ENCODE data around the gene ZBTB7C. TPM values are rescaled to one million over a fixed set of nuclear protein-coding genes. Genes with fewer than 3 reads are reported as not detected.

Gene ZBTB7C
- total and polyA plus RNA-seq, 9 of the 15 experiments (the other 6 are each of a cell fraction or from before 2014, with no cell fraction given): not detected

DNA sequence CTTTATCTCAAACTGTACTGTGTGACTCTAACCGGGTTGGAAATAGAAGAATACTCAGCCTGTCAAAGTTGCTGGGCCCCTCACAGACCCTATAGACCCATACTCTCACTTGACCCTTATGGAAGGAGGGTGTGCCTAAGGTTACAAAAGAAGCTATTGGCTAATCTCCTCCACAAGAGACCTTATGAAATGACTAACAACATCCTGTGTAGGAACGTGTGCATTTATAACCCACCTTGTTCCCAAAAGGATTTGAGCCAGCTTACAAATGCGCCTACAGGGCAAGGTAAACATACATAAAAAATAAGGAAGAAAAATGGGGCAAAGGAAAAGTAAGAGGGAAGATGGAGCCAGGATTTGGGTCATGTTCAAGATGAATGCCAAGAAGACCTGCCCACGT, 253.3 kb downstream of the ZBTB7C start:
- no peaks in the 10 kb centered on the region for H3K79me2 ChIP-seq (ENCODE audit: control insufficient read depth, insufficient read depth, low read length)
- no peaks in the 10 kb centered on the region for H3K9me3 ChIP-seq (replicated peaks; ENCODE audit: control insufficient read depth, insufficient read depth, low read depth, low read length)
- no peak overlapping the region for H3K27ac ChIP-seq (ENCODE audit: extremely low read depth, low read depth, low read length)
- no peaks in the 10 kb centered on the region for H4K20me1 ChIP-seq (replicated peaks; ENCODE audit: control insufficient read depth, insufficient read depth, low read length)
- no peak overlapping the region for H3K4me2 ChIP-seq (ENCODE audit: insufficient read depth, low read length)
- no peak overlapping the region for H3K9ac ChIP-seq (ENCODE audit: insufficient read depth in 1 of 2, low read depth in 2 of 2, low read length in 2 of 2)
- no peaks in the 10 kb centered on the region for H3K36me3 ChIP-seq (ENCODE audit: control insufficient read depth, insufficient read depth, low read length)
- 5% methylated on average over 4 of the region's 4 CpGs for WGBS (ENCODE audit: insufficient coverage, low coverage, missing lambda C conversion rate)
- no peaks in the 10 kb centered on the region; a peak in 1 of 5 replicates for H3K4me1 ChIP-seq (replicated peaks in 1 of 2; ENCODE audit: control insufficient read depth in 2 of 2, insufficient read depth in 2 of 2, low read length in 2 of 2)
- FAIRE-seq (no peak), ATAC-seq (no peak), DNase-seq (ENCODE audit: extremely low read depth in 1 of 4, low spot score in 3 of 4) (no peak)
- POLR2A ChIA-PET: no interaction called here
- H2AFZ ChIP-seq (ENCODE audit: low read depth, low read length): no peak overlapping the region
- no TSS peak for BruUV-seq (replicated peaks)
- no peaks in the 10 kb centered on the region for H3K9me1 ChIP-seq (ENCODE audit: control insufficient read depth, insufficient read depth, low read length)
- CTCF ChIA-PET (ENCODE audit: low intra/inter-chr PET ratio): no interaction called here
- no peak overlapping the region for H3K4me3 ChIP-seq
- TF ChIP-seq WHSC1 (IDR thresholded peaks at IDR 0.05; ENCODE audit: low read length): no peak
- TF ChIP-seq, protein P1, sequence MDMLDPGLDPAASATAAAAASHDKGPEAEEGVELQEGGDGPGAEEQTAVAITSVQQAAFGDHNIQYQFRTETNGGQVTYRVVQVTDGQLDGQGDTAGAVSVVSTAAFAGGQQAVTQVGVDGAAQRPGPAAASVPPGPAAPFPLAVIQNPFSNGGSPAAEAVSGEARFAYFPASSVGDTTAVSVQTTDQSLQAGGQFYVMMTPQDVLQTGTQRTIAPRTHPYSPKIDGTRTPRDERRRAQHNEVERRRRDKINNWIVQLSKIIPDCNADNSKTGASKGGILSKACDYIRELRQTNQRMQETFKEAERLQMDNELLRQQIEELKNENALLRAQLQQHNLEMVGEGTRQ (CRISPR knock-in tag; IDR thresholded peaks at IDR 0.05): 0 out of 2 replicates have a peak, but pooled peaks have one; percentile 14
- intact Hi-C loops (cut with micrococcal nuclease): no loop called here
- peaks cover 2 to 18% of the 10 kb centered on the region in 2 experiments; a peak in 2 of 5 replicates for H3K27me3 ChIP-seq (ENCODE audit: control insufficient read depth in 2 of 2, insufficient read depth in 2 of 2, low read length in 2 of 2)
- in situ Hi-C loops (cut with MboI): no loop called here

GRCh38 chr18:48154828-48155227, 254.4 kb downstream of the ZBTB7C start:
- Histone ChIP-seq H3K79me2 (ENCODE audit: control insufficient read depth, insufficient read depth, low read length) (no peaks in the 10 kb centered on the region), H3K4me2 (ENCODE audit: insufficient read depth, low read length) (no peak overlapping the region), H3K9ac (ENCODE audit: insufficient read depth in 1 of 2, low read depth in 2 of 2, low read length in 2 of 2) (no peak overlapping the region), H2AFZ (ENCODE audit: low read depth, low read length) (no peak overlapping the region), H3K27ac (ENCODE audit: extremely low read depth, low read depth, low read length) (no peak overlapping the region), H3K4me1 (replicated peaks in 1 of 2; ENCODE audit: control insufficient read depth in 2 of 2, insufficient read depth in 2 of 2, low read length in 2 of 2) (no peaks in the 10 kb centered on the region; a peak in 1 of 5 replicates), H3K27me3 (ENCODE audit: control insufficient read depth in 2 of 2, insufficient read depth in 2 of 2, low read length in 2 of 2) (peaks cover 0 to 13% of the 10 kb centered on the region in 2 experiments; a peak in 2 of 5 replicates), H3K36me3 (ENCODE audit: control insufficient read depth, insufficient read depth, low read length) (no peaks in the 10 kb centered on the region), H3K9me1 (ENCODE audit: control insufficient read depth, insufficient read depth, low read length) (no peaks in the 10 kb centered on the region), H3K9me3 (replicated peaks; ENCODE audit: control insufficient read depth, insufficient read depth, low read depth, low read length) (no peaks in the 10 kb centered on the region), H4K20me1 (replicated peaks; ENCODE audit: control insufficient read depth, insufficient read depth, low read length) (no peaks in the 10 kb centered on the region), H3K4me3 (no peak overlapping the region)
- BruUV-seq (replicated peaks): no TSS peak
- no peak for DNase-seq (ENCODE audit: extremely low read depth in 1 of 4, low spot score in 3 of 4)
- ChIA-PET CTCF (ENCODE audit: low intra/inter-chr PET ratio) (no interaction called here), POLR2A (no interaction called here)
- no peak for ATAC-seq
- FAIRE-seq: no peak
- intact Hi-C loops (cut with micrococcal nuclease) (no loop called here), in situ Hi-C loops (cut with MboI) (no loop called here)
- TF ChIP-seq, protein P2, sequence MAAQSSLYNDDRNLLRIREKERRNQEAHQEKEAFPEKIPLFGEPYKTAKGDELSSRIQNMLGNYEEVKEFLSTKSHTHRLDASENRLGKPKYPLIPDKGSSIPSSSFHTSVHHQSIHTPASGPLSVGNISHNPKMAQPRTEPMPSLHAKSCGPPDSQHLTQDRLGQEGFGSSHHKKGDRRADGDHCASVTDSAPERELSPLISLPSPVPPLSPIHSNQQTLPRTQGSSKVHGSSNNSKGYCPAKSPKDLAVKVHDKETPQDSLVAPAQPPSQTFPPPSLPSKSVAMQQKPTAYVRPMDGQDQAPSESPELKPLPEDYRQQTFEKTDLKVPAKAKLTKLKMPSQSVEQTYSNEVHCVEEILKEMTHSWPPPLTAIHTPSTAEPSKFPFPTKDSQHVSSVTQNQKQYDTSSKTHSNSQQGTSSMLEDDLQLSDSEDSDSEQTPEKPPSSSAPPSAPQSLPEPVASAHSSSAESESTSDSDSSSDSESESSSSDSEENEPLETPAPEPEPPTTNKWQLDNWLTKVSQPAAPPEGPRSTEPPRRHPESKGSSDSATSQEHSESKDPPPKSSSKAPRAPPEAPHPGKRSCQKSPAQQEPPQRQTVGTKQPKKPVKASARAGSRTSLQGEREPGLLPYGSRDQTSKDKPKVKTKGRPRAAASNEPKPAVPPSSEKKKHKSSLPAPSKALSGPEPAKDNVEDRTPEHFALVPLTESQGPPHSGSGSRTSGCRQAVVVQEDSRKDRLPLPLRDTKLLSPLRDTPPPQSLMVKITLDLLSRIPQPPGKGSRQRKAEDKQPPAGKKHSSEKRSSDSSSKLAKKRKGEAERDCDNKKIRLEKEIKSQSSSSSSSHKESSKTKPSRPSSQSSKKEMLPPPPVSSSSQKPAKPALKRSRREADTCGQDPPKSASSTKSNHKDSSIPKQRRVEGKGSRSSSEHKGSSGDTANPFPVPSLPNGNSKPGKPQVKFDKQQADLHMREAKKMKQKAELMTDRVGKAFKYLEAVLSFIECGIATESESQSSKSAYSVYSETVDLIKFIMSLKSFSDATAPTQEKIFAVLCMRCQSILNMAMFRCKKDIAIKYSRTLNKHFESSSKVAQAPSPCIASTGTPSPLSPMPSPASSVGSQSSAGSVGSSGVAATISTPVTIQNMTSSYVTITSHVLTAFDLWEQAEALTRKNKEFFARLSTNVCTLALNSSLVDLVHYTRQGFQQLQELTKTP (IDR thresholded peaks at IDR 0.05; ENCODE audit: low read depth in 1 of 2, partially characterized antibody in 2 of 2): no peak
- TF ChIP-seq ZNF274 (IDR thresholded peaks at IDR 0.05; ENCODE audit: borderline replicate concordance, low read depth, low read length) (no peak), ZNF384 (IDR thresholded peaks at IDR 0.05; ENCODE audit: low read depth, low read length) (no peak), BCLAF1 (IDR thresholded peaks at IDR 0.05; ENCODE audit: borderline replicate concordance in 1 of 2, control insufficient read depth in 1 of 2, low read depth in 2 of 2, low read length in 1 of 2) (no peak)

All from K562 (cell line).